ENCODE data around the gene C11orf42.

Gene C11orf42

GRCh38 chr11:6233984-6234386 is 28.6 kb downstream of the C11orf42 start:
- peak overlapping the region; percentile 77 for H3K27ac ChIP-seq

GRCh38 chr11:6234387-6235107 is 29.2 kb downstream of the C11orf42 start, which contains the start of gene FHIP1B:
TSS of gene FHIP1B (minus strand) at chr11:6234636. CDS start at chr11:6224516, 10,120 bp downstream.
- TF ChIP-seq CTCF (conservative IDR thresholded peaks at IDR 0.05) (no peak), ZFX (IDR thresholded peaks at IDR 0.05) (peak; percentile 56)
- peak within 1 kb of the TSS; percentile 77 for H3K27ac ChIP-seq

More at GRCh38 chr11:6233984-6234386, 28.6 kb downstream of the C11orf42 start:
- TF ChIP-seq CTCF (conservative IDR thresholded peaks at IDR 0.05) = no peak
- no peak for TF ChIP-seq ZFX (IDR thresholded peaks at IDR 0.05)

GRCh38 chr11:6237266-6237665 is 31.9 kb downstream of the C11orf42 start:
- no peak overlapping the region for H3K27ac ChIP-seq
- no peak for TF ChIP-seq ZFX (IDR thresholded peaks at IDR 0.05)

- H3K27ac ChIP-seq = no peak overlapping the region
- no peak for TF ChIP-seq ZFX (IDR thresholded peaks at IDR 0.05)
- no peak for TF ChIP-seq CTCF (conservative IDR thresholded peaks at IDR 0.05)
Measured at GRCh38 chr11:6237761-6238302, 32.5 kb downstream of the C11orf42 start.

- no peak for TF ChIP-seq ZFX (IDR thresholded peaks at IDR 0.05)
- no peak for TF ChIP-seq CTCF (conservative IDR thresholded peaks at IDR 0.05)
- H3K27ac ChIP-seq = no peak within 1 kb of the TSS
Measured at GRCh38 chr11:6238902-6239301, 33.5 kb downstream of the C11orf42 start, which contains the start of gene CNGA4. TSS of gene CNGA4 (plus strand) at chr11:6239089. CDS start at chr11:6239207, 118 bp downstream.

GRCh38 chr11:6240139-6240538 is 34.8 kb downstream of the C11orf42 start:
- no peak for TF ChIP-seq CTCF (conservative IDR thresholded peaks at IDR 0.05)
- no peak for TF ChIP-seq ZFX (IDR thresholded peaks at IDR 0.05)
- H3K27ac ChIP-seq = no peak overlapping the region

- no peak overlapping the region for H3K27ac ChIP-seq
- TF ChIP-seq ZFX (IDR thresholded peaks at IDR 0.05) (no peak), CTCF (conservative IDR thresholded peaks at IDR 0.05) (no peak)
Measured at GRCh38 chr11:6240781-6241180, 35.4 kb downstream of the C11orf42 start.
